Fibroblast of upper back skin (primary cell): ENCODE results near the gene MYO10.

Experiments used
- DNase-seq: peaks from one replicate; pipeline ENCODE4 v3.0.0-alpha.2; 2013

Gene MYO10

GRCh38 chr5:16913187-16914107 lies 22.6 kb downstream of the MYO10 start:
- no peak for DNase-seq

DNA sequence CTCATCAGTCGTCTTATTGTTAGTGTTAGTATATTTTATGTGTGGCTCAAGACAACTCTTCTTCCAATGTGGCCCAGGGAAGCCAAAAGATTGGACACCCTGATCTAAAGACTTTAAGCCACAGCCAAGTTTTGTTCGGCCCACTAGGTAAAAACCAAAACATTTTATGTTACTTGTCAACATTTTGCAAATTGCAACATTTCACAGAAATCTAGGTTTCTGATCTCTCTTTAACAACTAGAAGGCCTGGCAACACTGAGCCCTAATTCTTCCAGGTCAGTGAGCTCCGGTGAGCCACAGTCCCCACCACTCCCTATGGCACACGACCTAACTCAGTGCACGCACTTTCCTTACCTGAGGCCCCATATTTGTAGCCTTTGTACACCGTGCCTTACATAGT lies 24.0 kb downstream of the MYO10 start:
- no peak for DNase-seq

GRCh38 chr5:16909464-16909863 lies 26.6 kb downstream of the MYO10 start:
- peak; percentile 55 for DNase-seq

DNA sequence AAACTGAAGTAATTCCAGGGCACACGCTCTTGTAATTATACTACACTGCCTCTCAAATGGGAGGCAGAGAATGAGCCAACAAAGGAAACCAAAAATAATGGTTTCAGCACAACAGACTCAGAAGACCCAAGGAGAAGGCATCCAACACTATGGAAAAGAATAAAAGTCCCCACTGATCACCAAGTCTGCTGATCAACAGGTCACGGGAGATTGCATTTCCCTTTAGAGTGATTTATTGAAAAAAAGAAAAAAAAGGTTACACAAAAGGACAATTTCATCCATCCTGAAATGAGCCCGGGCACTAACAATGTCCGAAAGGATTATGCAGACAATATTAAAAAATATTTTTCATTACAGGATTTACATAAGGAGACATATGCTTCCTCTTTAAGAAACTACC lies 28.8 kb downstream of the MYO10 start:
- no peak for DNase-seq

GRCh38 chr5:16906255-16906654 lies 29.8 kb downstream of the MYO10 start:
- no peak for DNase-seq

DNA sequence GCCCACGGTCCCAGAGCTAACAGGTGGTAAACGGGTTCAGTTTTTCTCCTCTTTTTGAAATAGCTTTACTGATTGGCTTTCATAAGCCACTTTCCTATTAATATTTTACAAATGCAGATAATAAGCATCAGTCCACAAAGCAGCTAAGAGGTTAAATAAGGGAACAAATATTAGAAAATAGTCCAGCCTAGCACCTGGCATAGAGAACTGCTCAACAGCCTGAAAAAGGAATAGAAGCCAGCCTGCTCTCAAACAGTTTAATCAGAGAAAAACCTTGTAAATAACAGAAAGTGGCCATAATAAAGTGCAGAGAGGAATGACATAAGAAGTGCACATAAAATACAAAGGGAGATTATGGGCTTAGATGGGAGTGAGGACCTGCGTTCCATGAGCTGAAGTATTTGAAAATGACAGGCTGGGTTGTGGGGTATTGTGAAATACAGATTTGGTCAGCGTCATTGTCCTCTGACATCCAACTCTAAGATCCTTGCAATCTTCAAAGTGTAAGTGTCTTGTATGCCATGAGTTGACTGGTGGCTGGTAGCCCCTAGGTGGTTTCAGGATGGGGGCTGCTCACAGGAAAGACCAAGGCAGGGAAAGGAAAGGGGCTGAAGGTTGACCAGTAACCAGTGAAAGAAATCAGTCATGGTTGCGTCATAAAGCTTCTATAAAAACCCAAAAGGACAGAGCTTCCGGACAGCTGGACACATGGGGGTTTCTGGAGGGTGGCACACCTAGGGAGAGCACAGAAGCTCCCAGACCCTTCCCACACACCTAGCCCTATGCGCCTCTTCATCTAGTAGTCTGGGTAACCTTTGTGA lies 32.4 kb downstream of the MYO10 start:
- DNase-seq, result no peak

DNA sequence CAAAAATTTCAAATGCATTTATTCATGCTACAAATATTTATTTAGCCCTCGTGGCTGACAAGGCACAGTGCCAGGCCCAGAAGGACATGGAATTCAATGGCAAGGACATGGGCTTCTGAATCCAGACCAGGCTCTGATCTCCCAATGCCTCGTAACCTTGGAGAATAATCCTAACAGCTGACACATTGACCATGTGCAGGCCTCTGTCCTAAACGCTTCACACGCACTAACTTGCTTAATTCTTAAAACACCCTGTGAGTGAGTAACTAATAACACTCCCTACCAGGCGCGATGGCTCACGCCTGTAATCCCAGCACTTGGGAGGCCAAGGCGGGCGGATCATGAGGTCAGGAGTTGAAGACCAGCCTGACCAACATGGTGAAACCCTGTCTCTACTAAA lies 33.2 kb downstream of the MYO10 start:
- DNase-seq, result no peak

GRCh38 chr5:16901021-16901644 lies 35.0 kb downstream of the MYO10 start:
- no peak for DNase-seq

- DNase-seq, result no peak
These were observed 36.9 kb downstream of the MYO10 start for GRCh38 chr5:16899171-16899570.

GRCh38 chr5:16897800-16898199 lies 38.3 kb downstream of the MYO10 start:
- DNase-seq, result no peak

GRCh38 chr5:16897284-16897704 lies 38.8 kb downstream of the MYO10 start:
- peak; percentile 88 for DNase-seq

DNA sequence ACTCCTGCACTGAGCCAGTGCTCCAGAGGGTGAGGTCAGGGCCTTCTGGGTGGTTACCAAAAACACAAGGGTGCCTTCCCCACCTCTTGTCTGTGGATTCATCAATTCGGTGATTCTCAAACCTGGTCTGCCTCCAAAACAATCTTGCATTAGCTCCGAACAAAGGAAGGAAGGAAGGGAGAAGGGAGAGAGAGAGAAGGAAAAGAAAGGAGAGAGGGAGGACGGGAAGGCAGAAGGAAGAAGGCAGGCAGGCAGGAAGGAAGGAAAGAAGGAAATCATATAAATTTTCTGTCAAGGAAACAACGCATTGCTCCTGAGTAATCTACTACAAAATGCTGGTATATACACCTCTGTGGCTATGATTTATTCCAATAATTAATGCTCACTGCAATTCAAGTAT lies 39.3 kb downstream of the MYO10 start:
- no peak for DNase-seq

DNA sequence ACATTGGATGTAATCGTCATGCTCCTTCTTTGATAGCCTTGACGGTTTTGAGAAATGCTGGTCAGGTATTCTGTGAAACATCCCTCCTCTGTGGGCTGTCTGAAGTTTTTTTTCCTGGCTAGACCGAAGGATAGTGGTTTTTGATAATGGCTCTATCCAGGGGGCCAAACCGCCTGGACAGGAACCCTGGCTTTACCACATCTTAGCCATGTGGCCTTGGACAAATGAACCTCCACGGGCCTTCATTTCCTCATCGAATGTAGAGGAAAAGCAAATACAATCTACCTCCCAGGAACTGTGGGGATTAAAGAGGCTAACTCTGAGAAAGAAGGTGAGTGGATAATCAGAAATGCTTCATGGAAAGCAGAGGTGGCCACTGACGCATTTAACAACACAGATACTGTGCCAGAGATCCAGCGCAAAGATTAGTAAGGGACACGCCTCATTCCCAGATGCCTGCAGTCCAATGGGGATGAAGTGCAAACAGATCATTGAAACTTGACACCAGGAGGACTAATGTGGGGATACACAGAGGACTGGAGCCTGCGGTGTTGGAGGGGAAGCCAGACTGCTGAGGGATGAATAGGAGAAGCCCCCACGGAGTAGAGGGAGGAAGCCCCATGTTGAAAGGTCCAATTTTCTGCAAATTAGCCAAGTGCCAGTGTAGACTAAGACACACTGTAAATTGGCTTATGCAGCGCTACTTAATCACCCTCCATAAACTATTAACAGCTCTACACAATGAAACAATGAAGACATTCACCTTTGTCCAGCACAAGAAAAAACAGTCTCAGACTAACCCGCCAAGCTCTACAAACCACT lies 41.6 kb downstream of the MYO10 start:
- DNase-seq, result peak; percentile 94

DNA sequence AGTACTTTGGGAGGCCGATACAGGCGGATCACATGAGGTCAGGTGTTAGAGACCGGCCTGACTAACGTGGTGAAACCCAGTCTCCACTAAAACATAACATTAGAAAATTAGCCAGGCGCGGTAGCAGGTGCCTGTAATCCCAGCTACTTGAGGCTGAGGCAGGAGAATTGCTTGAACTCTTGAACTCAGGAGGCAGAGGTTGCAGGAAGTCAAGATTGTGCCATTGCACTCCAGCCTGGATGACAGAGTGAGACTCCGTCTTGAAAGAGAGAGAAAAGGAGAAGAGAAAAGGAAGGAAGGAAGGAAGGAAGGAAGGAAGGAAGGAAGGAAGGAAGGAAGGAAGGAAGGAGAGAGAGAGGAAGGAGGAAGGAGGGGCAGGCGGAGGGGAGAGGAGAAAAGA lies 45.1 kb downstream of the MYO10 start:
- DNase-seq, result no peak

GRCh38 chr5:16889972-16890519 lies 46.0 kb downstream of the MYO10 start:
- DNase-seq, result peak; percentile 91

DNA sequence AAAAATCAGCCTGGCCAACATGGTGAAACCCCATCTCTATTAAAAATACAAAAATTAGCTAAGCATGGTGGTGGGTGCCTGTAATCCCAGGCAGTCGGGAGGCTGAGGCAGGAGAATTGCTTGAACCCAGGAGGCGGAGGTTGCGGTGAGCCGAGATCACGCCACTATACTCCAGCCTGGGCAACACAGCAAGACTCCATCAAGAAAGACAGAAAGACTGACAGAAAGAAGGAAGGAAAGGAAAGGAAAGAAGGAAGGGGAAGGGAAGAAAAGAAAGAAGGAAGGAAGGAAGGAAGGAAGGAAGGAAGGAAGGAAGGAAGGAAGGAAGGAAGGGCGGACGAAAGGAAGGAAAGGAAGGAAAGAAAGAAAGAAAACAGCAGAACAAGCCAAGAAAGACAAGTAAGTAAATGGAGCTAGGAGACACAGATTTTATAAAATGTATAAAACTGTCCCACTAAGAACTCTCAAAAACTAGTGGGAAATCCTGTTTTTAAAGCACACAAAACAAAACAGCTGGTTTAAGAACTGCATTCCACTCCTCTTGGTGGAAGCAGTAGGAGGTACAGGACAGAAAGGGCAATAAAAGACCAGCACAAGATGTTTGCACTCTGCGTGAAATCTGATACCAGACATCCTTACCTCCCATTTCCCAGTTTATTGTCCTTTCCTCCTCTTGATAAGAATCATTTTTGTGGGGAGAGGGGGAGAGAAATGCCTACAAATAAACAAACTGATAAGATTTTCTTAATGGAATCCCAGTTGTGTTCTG lies 46.7 kb downstream of the MYO10 start:
- peak; percentile 72 for DNase-seq

DNA sequence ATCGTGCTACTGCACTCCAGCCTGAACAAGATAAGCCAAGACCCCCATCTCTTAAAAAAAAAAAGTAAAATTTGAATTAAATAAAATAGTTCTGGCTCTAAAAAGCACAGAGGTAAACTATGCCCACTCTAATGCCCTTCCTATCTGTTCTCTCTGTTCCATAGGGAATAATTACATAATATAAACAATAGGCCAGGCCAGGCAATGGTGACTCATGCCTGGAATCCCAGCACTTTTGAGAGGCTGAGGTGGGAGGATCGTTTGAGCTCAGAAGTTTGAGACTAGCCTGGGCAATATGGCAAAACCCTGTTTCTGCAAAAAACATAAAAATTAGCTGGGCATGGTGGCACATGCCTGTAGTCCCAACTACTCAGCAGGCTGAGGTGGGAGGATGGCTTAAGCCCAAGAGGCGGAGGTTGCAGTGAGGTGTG lies 47.4 kb downstream of the MYO10 start:
- DNase-seq, result peak; percentile 61

GRCh38 chr5:16886793-16887345 lies 49.2 kb downstream of the MYO10 start:
- no peak for DNase-seq

DNA sequence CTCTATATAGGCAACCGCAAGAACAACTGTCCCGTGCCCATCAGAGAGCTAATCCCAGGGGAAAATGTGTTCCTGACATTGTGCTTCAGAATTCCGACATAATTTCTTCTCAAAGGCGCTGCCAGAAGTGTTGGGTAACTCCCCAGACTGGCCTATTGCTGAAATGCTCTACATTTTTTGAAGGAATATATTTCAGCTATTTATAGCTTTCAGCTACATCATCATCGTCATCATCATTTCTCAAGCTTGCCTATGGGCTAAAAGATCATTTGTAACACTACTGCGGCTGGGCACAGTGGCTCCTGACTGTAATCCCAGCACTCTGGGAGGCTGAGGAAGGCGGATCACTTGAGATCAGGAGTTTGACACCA lies 49.7 kb downstream of the MYO10 start:
- DNase-seq, result peak; percentile 91

GRCh38 chr5:16885635-16886365 lies 50.3 kb downstream of the MYO10 start:
- DNase-seq, result no peak
